GM12892 (cell line): ENCODE measurements around the gene GBA2.

Experiments
- POLR2A ChIP-seq: IDR thresholded peaks from 2 replicates; pipeline ENCODE4 v1.6.1; 2011; ENCODE audit warnings: low read depth, low read length, control low read depth
- POLR2AphosphoS5 ChIP-seq: IDR thresholded peaks from 2 replicates; pipeline ENCODE4 v1.6.1; 2011; ENCODE audit warnings: low read depth, low read length, control low read depth
- TAF1 ChIP-seq: IDR thresholded peaks from 2 replicates; pipeline ENCODE4 v1.6.1; 2011; ENCODE audit warnings: low read depth, mild to moderate bottlenecking, control low read depth, low read length, borderline replicate concordance

GRCh38 chr9:35743452-35743851 is 5.6 kb downstream of the GBA2 start:
- TF ChIP-seq POLR2A (no peak), POLR2AphosphoS5 (no peak), TAF1 (no peak)
